ENCODE data around the gene TEK.

TEK gene

GRCh38 chr9:27133817-27134216 lies 24.8 kb downstream of the TEK start:
- no peak for TF ChIP-seq TCF12 (IDR thresholded peaks at IDR 0.05; ENCODE audit: low read depth)
- no peak for TF ChIP-seq RAD21 (IDR thresholded peaks at IDR 0.05; ENCODE audit: low read depth)
- TF ChIP-seq MAX (IDR thresholded peaks at IDR 0.05): no peak
- no peak for TF ChIP-seq EP300 (IDR thresholded peaks at IDR 0.05; ENCODE audit: borderline replicate concordance)
- no peak for TF ChIP-seq NFIC (IDR thresholded peaks at IDR 0.05)
- TF ChIP-seq TAF1 (IDR thresholded peaks at IDR 0.05; ENCODE audit: low read depth): no peak
- no peak for TF ChIP-seq CEBPB (IDR thresholded peaks at IDR 0.05)

DNA sequence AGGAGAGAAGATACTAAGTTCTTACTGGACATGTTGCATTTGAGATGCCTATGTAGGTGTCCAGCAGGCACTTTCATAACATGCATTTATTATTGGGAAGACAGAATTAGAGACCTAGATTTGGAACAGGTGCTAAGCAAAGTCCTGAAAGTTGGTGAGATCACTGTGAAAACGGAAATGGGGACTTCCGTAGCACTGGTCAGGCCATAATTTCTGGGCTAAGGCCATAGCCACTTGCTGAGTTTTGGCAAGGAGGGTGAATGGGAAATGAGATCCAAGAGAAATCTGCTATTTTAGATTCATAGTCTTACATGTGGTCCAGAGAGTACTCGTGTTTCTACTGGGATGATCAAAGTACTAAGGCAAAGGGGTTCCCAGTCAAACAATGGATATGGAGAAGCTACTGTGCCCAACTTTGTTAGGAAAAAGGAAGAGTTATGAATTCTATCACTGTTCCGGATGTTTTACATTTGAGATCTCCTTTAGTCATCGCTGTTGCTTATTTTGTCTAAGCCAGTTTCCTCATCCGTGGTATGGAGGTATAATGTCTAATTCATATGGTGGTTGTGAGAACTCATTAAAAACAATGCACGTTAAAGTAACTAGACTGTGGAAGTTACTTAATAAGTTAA lies 33.4 kb downstream of the TEK start:
- TF ChIP-seq, protein P1, sequence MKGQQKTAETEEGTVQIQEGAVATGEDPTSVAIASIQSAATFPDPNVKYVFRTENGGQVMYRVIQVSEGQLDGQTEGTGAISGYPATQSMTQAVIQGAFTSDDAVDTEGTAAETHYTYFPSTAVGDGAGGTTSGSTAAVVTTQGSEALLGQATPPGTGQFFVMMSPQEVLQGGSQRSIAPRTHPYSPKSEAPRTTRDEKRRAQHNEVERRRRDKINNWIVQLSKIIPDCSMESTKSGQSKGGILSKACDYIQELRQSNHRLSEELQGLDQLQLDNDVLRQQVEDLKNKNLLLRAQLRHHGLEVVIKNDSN (IDR thresholded peaks at IDR 0.05): no peak
- TF ChIP-seq TCF12 (IDR thresholded peaks at IDR 0.05; ENCODE audit: low read depth): no peak
- TF ChIP-seq CREB1 (IDR thresholded peaks at IDR 0.05; ENCODE audit: low read depth): no peak
- no peak for TF ChIP-seq CEBPB (IDR thresholded peaks at IDR 0.05)
- no peak for TF ChIP-seq TEAD4 (IDR thresholded peaks at IDR 0.05)
- TF ChIP-seq TAF1 (IDR thresholded peaks at IDR 0.05; ENCODE audit: low read depth): no peak
- TF ChIP-seq NFIC (IDR thresholded peaks at IDR 0.05): no peak
- TF ChIP-seq, protein P2, sequence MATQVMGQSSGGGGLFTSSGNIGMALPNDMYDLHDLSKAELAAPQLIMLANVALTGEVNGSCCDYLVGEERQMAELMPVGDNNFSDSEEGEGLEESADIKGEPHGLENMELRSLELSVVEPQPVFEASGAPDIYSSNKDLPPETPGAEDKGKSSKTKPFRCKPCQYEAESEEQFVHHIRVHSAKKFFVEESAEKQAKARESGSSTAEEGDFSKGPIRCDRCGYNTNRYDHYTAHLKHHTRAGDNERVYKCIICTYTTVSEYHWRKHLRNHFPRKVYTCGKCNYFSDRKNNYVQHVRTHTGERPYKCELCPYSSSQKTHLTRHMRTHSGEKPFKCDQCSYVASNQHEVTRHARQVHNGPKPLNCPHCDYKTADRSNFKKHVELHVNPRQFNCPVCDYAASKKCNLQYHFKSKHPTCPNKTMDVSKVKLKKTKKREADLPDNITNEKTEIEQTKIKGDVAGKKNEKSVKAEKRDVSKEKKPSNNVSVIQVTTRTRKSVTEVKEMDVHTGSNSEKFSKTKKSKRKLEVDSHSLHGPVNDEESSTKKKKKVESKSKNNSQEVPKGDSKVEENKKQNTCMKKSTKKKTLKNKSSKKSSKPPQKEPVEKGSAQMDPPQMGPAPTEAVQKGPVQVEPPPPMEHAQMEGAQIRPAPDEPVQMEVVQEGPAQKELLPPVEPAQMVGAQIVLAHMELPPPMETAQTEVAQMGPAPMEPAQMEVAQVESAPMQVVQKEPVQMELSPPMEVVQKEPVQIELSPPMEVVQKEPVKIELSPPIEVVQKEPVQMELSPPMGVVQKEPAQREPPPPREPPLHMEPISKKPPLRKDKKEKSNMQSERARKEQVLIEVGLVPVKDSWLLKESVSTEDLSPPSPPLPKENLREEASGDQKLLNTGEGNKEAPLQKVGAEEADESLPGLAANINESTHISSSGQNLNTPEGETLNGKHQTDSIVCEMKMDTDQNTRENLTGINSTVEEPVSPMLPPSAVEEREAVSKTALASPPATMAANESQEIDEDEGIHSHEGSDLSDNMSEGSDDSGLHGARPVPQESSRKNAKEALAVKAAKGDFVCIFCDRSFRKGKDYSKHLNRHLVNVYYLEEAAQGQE (IDR thresholded peaks at IDR 0.05; ENCODE audit: low read depth): no peak
- no peak for TF ChIP-seq EGR1 (IDR thresholded peaks at IDR 0.05)
- TF ChIP-seq YY1 (IDR thresholded peaks at IDR 0.05; ENCODE audit: low read depth): no peak
- TF ChIP-seq ZBTB7A (IDR thresholded peaks at IDR 0.05; ENCODE audit: low read depth): no peak

GRCh38 chr9:27145143-27145542 lies 36.1 kb downstream of the TEK start:
- TF ChIP-seq CEBPB (IDR thresholded peaks at IDR 0.05) (no peak), TEAD4 (IDR thresholded peaks at IDR 0.05) (no peak), FOXM1 (IDR thresholded peaks at IDR 0.05; ENCODE audit: borderline replicate concordance, low read depth) (no peak), TAF1 (IDR thresholded peaks at IDR 0.05; ENCODE audit: low read depth) (no peak), ZBTB7A (IDR thresholded peaks at IDR 0.05; ENCODE audit: low read depth) (no peak), MAX (IDR thresholded peaks at IDR 0.05) (no peak), EGR1 (IDR thresholded peaks at IDR 0.05) (no peak), EP300 (IDR thresholded peaks at IDR 0.05; ENCODE audit: borderline replicate concordance) (no peak)
- TF ChIP-seq, protein P1 (IDR thresholded peaks at IDR 0.05): no peak
- TF ChIP-seq, protein P2 (IDR thresholded peaks at IDR 0.05; ENCODE audit: low read depth): no peak

DNA sequence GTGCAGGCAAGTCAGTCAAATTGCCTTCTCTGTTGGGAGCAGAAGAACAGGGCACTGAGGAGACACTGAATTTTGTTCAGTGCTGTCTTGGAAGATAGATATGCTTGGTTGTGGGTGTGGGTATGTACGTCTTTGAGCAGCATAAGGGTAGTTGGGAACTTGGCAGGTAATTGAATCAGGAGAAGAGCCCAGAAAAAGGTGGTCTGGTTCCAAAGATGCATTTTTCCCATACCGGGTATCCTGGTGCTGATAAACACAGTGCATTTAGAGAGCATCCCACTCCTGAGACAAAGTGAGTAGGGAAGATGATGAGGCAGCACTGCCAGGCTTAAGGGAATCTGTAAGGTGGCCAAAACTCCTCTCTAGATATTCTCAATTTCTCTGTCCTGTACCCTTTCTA lies 40.6 kb downstream of the TEK start:
- no peak for TF ChIP-seq CEBPB (IDR thresholded peaks at IDR 0.05)

DNA sequence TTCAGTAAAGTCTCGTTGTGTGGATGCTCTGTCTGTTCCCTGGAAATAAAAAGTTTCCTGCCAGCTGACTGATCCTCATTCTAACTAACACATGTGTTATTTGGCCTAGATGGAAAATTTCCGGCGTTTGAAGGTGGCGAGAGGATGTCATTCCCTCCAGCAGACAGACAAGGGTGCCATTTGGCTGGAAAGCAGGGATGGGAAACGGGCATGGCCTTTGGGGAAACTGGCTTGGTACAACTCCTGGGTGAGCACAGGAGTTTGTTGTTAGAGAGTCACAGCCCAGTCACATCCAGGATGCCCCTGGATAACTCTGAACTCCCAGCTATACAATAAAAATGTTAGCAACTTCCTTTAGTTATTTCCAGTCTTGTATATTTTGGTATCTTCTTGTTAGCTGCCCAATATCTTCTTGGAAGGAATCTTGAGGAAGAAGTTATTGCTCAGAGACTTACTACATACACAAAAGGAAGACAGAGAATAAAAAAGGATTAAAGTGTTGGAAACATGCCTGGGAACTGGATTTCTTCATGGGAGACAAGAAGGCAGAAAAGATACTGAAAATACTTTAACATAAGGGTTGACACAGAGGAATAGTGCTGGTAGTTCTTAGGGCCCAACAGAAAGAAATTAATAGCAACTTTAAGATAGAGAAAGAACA lies 41.9 kb downstream of the TEK start:
- TF ChIP-seq NFIC (IDR thresholded peaks at IDR 0.05) (no peak), CEBPB (IDR thresholded peaks at IDR 0.05) (no peak), RAD21 (IDR thresholded peaks at IDR 0.05; ENCODE audit: low read depth) (no peak), FOXM1 (IDR thresholded peaks at IDR 0.05; ENCODE audit: borderline replicate concordance, low read depth) (no peak), TAF1 (IDR thresholded peaks at IDR 0.05; ENCODE audit: low read depth) (no peak), EGR1 (IDR thresholded peaks at IDR 0.05) (no peak)

GRCh38 chr9:27151693-27152404 lies 42.8 kb downstream of the TEK start:
- TF ChIP-seq TEAD4 (IDR thresholded peaks at IDR 0.05) (peak; percentile 76), NFIC (IDR thresholded peaks at IDR 0.05) (peak; percentile 87), TCF12 (IDR thresholded peaks at IDR 0.05; ENCODE audit: low read depth) (no peak), RAD21 (IDR thresholded peaks at IDR 0.05; ENCODE audit: low read depth) (no peak), TAF1 (IDR thresholded peaks at IDR 0.05; ENCODE audit: low read depth) (no peak)

Data from Ishikawa (cell line).